SK-N-SH (cell line): ENCODE measurements around the gene AGMO. TPM values are rescaled to one million over a fixed set of nuclear protein-coding genes. Genes with fewer than 3 reads are reported as not detected.

Experiments used
- CTCF ChIA-PET: fragments of 300-600, 350-600 bp; formaldehyde crosslinking; extraction: SDS; loops from one replicate; lab custom pipeline; 2021; lab: Yijun Ruan, JAX
- POLR2A ChIA-PET: fragments of 350-600 bp; sonication (Branson Sonifier 250); formaldehyde crosslinking; extraction: SDS; loops from one replicate; lab custom pipeline; 2020; ENCODE audit warnings: antibody characterized with exemption, inconsistent platforms; lab: Yijun Ruan, JAX
- DNase-seq: peaks from one replicate; pipeline ENCODE4 v3.0.0; 2012
- H2AFZ ChIP-seq: fragments of 200-600 bp; sonication (generic); 2 replicates; pipeline ENCODE4 v1.8.1; 2016; ENCODE audit warnings: antibody characterized with exemption, mild to moderate bottlenecking, low read depth
- H3F3A ChIP-seq: fragments of 200-600 bp; sonication (generic); replicated peaks from 2 replicates; pipeline ENCODE3; 2016; ENCODE audit warnings: antibody characterized with exemption, mild to moderate bottlenecking; ENCODE audit not compliant: insufficient read depth
- H3K27ac ChIP-seq, 2 experiments: fragments of 200-500 bp in 1 of 2; fragments of 200-600 bp in 1 of 2; sonication (Bioruptor generic) in 1 of 2; sonication (generic), shearing (Covaris generic) in 1 of 2; 2 replicates each; pipeline versions ENCODE4 v1.5.1 to v1.6.1; 2014 to 2016; ENCODE audit warnings: low read depth in 2 of 2, inconsistent platforms in 1 of 2, low read length in 1 of 2, mild to moderate bottlenecking in 1 of 2, mixed read lengths in 1 of 2
- H3K27me3 ChIP-seq: fragments of 200-600 bp; sonication (generic), shearing (Covaris generic); 2 replicates; pipeline ENCODE4 v1.6.1; 2016; ENCODE audit warnings: mixed run types; ENCODE audit not compliant: insufficient read depth
- H3K36me3 ChIP-seq, 2 experiments: fragments of 200-500 bp in 1 of 2; fragments of 200-600 bp in 1 of 2; sonication (Bioruptor generic) in 1 of 2; sonication (generic) in 1 of 2; replicated peaks in 1 of 2; 2 replicates each; pipeline versions ENCODE3 to v1.5.1; 2014 to 2016; ENCODE audit warnings: low read length in 1 of 2, mild to moderate bottlenecking in 1 of 2; ENCODE audit not compliant: insufficient read depth in 2 of 2, control insufficient read depth in 1 of 2
- H3K4me1 ChIP-seq, 2 experiments: fragments of 200-500 bp in 1 of 2; fragments of 200-600 bp in 1 of 2; sonication (Bioruptor generic) in 1 of 2; sonication (generic), shearing (Covaris generic) in 1 of 2; 2 replicates each; pipeline versions ENCODE4 v1.5.1 to v1.6.1; 2014 to 2016; ENCODE audit warnings: low read depth in 1 of 2, low read length in 1 of 2, mixed run types in 1 of 2; ENCODE audit not compliant: insufficient read depth in 2 of 2, control insufficient read depth in 1 of 2
- H3K4me2 ChIP-seq: fragments of 200-600 bp; sonication (generic), shearing (Covaris generic); 2 replicates; pipeline ENCODE4 v1.6.1; 2017; ENCODE audit warnings: mixed run types
- H3K4me3 ChIP-seq, 2 experiments: fragments of 200-500 bp in 1 of 2; fragments of 200-600 bp in 1 of 2; sonication (Bioruptor generic) in 1 of 2; sonication (generic), shearing (Covaris generic) in 1 of 2; 2 replicates each; pipeline versions ENCODE4 v1.5.1 to v1.8.1; 2014 to 2016; ENCODE audit warnings: low read depth in 2 of 2, inconsistent platforms in 1 of 2, low read length in 1 of 2, mild to moderate bottlenecking in 1 of 2, mixed read lengths in 1 of 2, moderate library complexity in 1 of 2
- H3K79me2 ChIP-seq: fragments of 200-600 bp; sonication (generic); 2 replicates; pipeline ENCODE4 v1.8.1; 2017; ENCODE audit warnings: mild to moderate bottlenecking; ENCODE audit not compliant: insufficient read depth
- H3K9ac ChIP-seq: fragments of 200-600 bp; sonication (generic); 2 replicates; pipeline ENCODE4 v1.6.1; 2017; ENCODE audit warnings: mixed run types
- H3K9me2 ChIP-seq: fragments of 200-600 bp; sonication (generic); 2 replicates; pipeline ENCODE4 v1.6.1; 2017; ENCODE audit warnings: mixed run types
- H3K9me3 ChIP-seq: fragments of 200-600 bp; sonication (generic); 2 replicates; pipeline ENCODE4 v1.6.1; 2017; ENCODE audit warnings: mixed run types, mild to moderate bottlenecking, moderate library complexity
- H4K20me1 ChIP-seq: fragments of 200-600 bp; sonication (generic); 2 replicates; pipeline ENCODE4 v1.6.1; 2017; ENCODE audit warnings: mild to moderate bottlenecking, mixed run types; ENCODE audit not compliant: insufficient read depth
- CHD2 ChIP-seq: fragments of 150-350 bp; IDR thresholded peaks from 2 replicates; pipeline ENCODE4 v1.6.1; 2018; ENCODE audit warnings: low read length; ENCODE audit not compliant: partially characterized antibody
- EZH2phosphoT487 ChIP-seq: fragments of 200-600 bp; sonication (generic); IDR thresholded peaks from 2 replicates; pipeline ENCODE4 v1.6.1; 2017; ENCODE audit warnings: low read depth, mixed run types, mild to moderate bottlenecking, antibody characterized with exemption, moderate library complexity, borderline replicate concordance
- FOSL2 ChIP-seq: IDR thresholded peaks from 2 replicates; pipeline ENCODE4 v1.4.0; 2012; ENCODE audit warnings: low read depth, mild to moderate bottlenecking, moderate library complexity, borderline replicate concordance
- FOXJ3 ChIP-seq: sonication (generic); formaldehyde crosslinking; IDR thresholded peaks from 2 replicates; pipeline ENCODE4 v1.5.1; 2020; ENCODE audit warnings: mild to moderate bottlenecking, missing genetic modification reagents
- FOXM1 ChIP-seq: IDR thresholded peaks from 2 replicates; pipeline ENCODE4 v1.4.0; 2012; ENCODE audit warnings: low read depth, mild to moderate bottlenecking
- GABPA ChIP-seq: IDR thresholded peaks from 2 replicates; pipeline ENCODE4 v1.4.0; 2012; ENCODE audit warnings: low read depth, mild to moderate bottlenecking
- GATA2 ChIP-seq: sonication (generic); formaldehyde crosslinking; IDR thresholded peaks from 2 replicates; pipeline ENCODE4 v1.5.0; 2020; ENCODE audit warnings: mild to moderate bottlenecking, missing genetic modification reagents
- JUND ChIP-seq: IDR thresholded peaks from 2 replicates; pipeline ENCODE4 v1.4.0; 2012
- RCOR1 ChIP-seq: fragments of 150-350 bp; IDR thresholded peaks from 2 replicates; pipeline ENCODE4 v1.6.1; 2017; ENCODE audit warnings: antibody characterized with exemption, low read length
- RFX5 ChIP-seq: IDR thresholded peaks from 2 replicates; pipeline ENCODE4 v1.6.1; 2012; ENCODE audit warnings: mild to moderate bottlenecking, improper control_type of control experiment, low read length
- TCF12 ChIP-seq: IDR thresholded peaks from 2 replicates; pipeline ENCODE4 v1.4.0; 2012
- YY1 ChIP-seq: IDR thresholded peaks from 2 replicates; pipeline ENCODE4 v1.4.0; 2012; ENCODE audit warnings: low read depth, mild to moderate bottlenecking
- WGBS: methylation state at CpG from one replicate; pipeline ENCODE4 v1.1.6; 2017; ENCODE audit warnings: low lambda C conversion rate; 5-methylcytosine and 5-hydroxymethylcytosine counted together
- polyA plus RNA-seq, 3 experiments: library from polyadenylated mRNA; depleted of rRNA; stranded (reverse); fragments of >200 nt; gene quantifications; 2 replicates each; pipeline ENCODE4 v1.2.3, GENCODE V29; 2012
- TF ChIP-seq, protein P1 (sequence below): IDR thresholded peaks from 2 replicates; pipeline ENCODE4 v1.4.0; 2012; ENCODE audit warnings: low read depth, borderline replicate concordance
- TF ChIP-seq, protein P2 (sequence below): fragments of 150-350 bp; IDR thresholded peaks from 2 replicates; pipeline ENCODE4 v1.6.1; 2017; ENCODE audit warnings: antibody characterized with exemption, low read length, low read depth, borderline replicate concordance

AGMO gene
- polyA plus RNA-seq, 1 of the 3 experiments (the other 2 are of a cell fraction) = 0.05 TPM

DNA sequence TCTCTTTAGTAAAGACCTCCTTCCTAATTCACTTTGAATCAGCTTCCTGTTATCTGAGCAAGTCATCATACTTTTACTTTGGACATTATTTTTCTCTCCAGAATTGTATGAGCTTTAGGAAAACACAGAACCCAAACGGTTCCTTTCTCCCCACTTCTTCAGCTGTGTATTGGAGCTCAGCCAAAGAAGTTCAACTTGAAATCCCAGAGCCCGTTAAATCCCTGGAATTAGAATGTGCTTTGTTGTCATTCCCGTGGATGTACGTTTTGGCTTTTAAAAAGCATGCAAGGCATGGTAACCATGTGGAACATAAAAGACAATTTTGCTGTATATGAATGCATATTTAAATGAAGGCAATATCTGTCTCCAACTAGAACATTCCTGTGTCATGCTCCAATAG lies 46.6 kb downstream of the AGMO start (continued):
- TF ChIP-seq, protein P1, sequence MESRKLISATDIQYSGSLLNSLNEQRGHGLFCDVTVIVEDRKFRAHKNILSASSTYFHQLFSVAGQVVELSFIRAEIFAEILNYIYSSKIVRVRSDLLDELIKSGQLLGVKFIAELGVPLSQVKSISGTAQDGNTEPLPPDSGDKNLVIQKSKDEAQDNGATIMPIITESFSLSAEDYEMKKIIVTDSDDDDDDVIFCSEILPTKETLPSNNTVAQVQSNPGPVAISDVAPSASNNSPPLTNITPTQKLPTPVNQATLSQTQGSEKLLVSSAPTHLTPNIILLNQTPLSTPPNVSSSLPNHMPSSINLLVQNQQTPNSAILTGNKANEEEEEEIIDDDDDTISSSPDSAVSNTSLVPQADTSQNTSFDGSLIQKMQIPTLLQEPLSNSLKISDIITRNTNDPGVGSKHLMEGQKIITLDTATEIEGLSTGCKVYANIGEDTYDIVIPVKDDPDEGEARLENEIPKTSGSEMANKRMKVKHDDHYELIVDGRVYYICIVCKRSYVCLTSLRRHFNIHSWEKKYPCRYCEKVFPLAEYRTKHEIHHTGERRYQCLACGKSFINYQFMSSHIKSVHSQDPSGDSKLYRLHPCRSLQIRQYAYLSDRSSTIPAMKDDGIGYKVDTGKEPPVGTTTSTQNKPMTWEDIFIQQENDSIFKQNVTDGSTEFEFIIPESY = no peak
- TF ChIP-seq, protein P2, sequence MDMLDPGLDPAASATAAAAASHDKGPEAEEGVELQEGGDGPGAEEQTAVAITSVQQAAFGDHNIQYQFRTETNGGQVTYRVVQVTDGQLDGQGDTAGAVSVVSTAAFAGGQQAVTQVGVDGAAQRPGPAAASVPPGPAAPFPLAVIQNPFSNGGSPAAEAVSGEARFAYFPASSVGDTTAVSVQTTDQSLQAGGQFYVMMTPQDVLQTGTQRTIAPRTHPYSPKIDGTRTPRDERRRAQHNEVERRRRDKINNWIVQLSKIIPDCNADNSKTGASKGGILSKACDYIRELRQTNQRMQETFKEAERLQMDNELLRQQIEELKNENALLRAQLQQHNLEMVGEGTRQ = no peak
- TF ChIP-seq FOXM1 (no peak), YY1 (no peak), GABPA (no peak), RFX5 (no peak), EZH2phosphoT487 (no peak), FOSL2 (no peak)

DNA sequence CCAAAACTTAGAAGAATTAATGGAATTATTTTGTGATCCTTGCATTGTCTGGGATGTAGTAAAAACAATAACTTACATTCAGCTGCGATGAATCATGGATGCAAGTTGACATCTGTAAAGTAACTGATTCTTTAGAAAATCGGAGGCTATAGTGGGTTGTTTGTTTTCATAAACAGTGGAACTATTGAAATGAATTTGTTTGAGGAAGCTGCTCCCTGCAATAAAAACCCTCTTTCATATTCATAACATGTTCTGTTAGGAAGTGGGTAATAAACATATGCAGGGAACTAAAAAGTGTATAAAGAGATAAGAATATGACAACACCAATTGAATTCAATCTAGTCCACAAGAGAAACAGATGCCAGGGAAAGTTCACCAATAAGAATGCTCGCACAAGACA lies 53.6 kb downstream of the AGMO start:
- Histone ChIP-seq H3K4me1 (peaks cover 0 to 6% of the 10 kb centered on the region in 2 experiments; a peak in 1 of 4 replicates), H3K79me2 (no peaks in the 10 kb centered on the region)
- POLR2A ChIA-PET = no interaction called here

More for the DNA sequence above, 53.6 kb downstream of the AGMO start:
- Histone ChIP-seq H4K20me1 (no peaks in the 10 kb centered on the region), H3K36me3 (no peaks in the 10 kb centered on the region), H3K9ac (no peak overlapping the region)
- whole genome bisulfite sequencing = 23% methylated on average over 3 of the region's 3 CpGs
- TF ChIP-seq, protein P2 = no peak
- TF ChIP-seq RCOR1 (no peak), GATA2 (CRISPR knock-in tag) (no peak), FOSL2 (peak; percentile 13; the same call in 1 of the 2 replicates), TCF12 (peak; percentile 39), FOXJ3 (no peak), CHD2 (no peak), JUND (0 out of 2 replicates have a peak, but pooled peaks have one; percentile 13)
- TF ChIP-seq, all 33 proteins: peak for 3
- no peak overlapping the region for H2AFZ ChIP-seq
- no peaks in the 10 kb centered on the region for H3K9me2 ChIP-seq
- H3K9me3 ChIP-seq = no peaks in the 10 kb centered on the region
- no peaks in the 10 kb centered on the region for H3K27me3 ChIP-seq
- CTCF ChIA-PET = no interaction called here
- H3F3A ChIP-seq = peaks cover 20% of the 10 kb centered on the region
- no peak for DNase-seq
- no peak overlapping the region for H3K4me3 ChIP-seq
- peak overlapping the region; percentile 2 to 40; a peak in 2 of 4 replicates for H3K27ac ChIP-seq
- H3K4me2 ChIP-seq = peak overlapping the region; percentile 48
